Transverse colon (tissue), 4 donors: ENCODE data around the gene LRRTM2. TPM values are rescaled to one million over a fixed set of nuclear protein-coding genes. Genes with fewer than 3 reads are reported as not detected.
"Not testable (repeated sequence)": the region's sequence is repeated elsewhere in the genome, so short reads cannot be mapped to it uniquely, and the experiment has no call there.

Experiments
- DNase-seq: peaks from one replicate; pipeline ENCODE4 v3.0.0-alpha.2; 2019
- H3K27ac ChIP-seq, 4 donors: fragments of 200-600 bp; sonication (generic); 2 replicates each; pipeline ENCODE4 v1.5.1; 2016 to 2018; ENCODE audit warnings: inconsistent platforms in 4 of 4
- H3K27me3 ChIP-seq: fragments of 200-600 bp; sonication (generic); 2 replicates; pipeline ENCODE4 v1.5.1; 2017; ENCODE audit warnings: inconsistent platforms
- H3K36me3 ChIP-seq, 4 donors: fragments of 200-600 bp; sonication (generic); 2 replicates each; pipeline ENCODE4 v1.5.1; 2017 to 2019; ENCODE audit warnings: inconsistent platforms in 4 of 4
- H3K4me1 ChIP-seq, 4 donors: fragments of 200-600 bp; sonication (generic); 2 replicates each; pipeline ENCODE4 v1.5.1; 2017 to 2020; ENCODE audit warnings: inconsistent platforms in 4 of 4
- H3K4me3 ChIP-seq, 4 donors: fragments of 200-600 bp; sonication (generic); 1 replicate in 1 of 4; 2 replicates in 3 of 4; pipeline versions ENCODE4 v1.5.1 to v1.6.1; 2017 to 2019; ENCODE audit warnings: inconsistent platforms in 4 of 4
- H3K9me3 ChIP-seq, 2 donors: fragments of 200-600 bp; sonication (generic); 2 replicates each; pipeline ENCODE4 v1.5.1; 2017 to 2019; ENCODE audit warnings: inconsistent platforms in 2 of 2
- CTCF ChIP-seq, 5 experiments: fragments of 200-600 bp in 3 of 5; fragments of 450-650 bp in 2 of 5; sonication (generic) in 3 of 5; IDR thresholded peaks; 1 replicate in 2 of 5; 2 replicates in 3 of 5; pipeline ENCODE4 v1.5.1; 2016 to 2017; ENCODE audit warnings: antibody characterized with exemption in 5 of 5, inconsistent platforms in 3 of 5, mild to moderate bottlenecking in 2 of 5, moderate library complexity in 1 of 5
- EP300 ChIP-seq: sonication (generic); formaldehyde crosslinking; IDR thresholded peaks from one replicate; pipeline ENCODE4 v1.6.1; 2017; ENCODE audit warnings: antibody characterized with exemption, low read depth
- POLR2A ChIP-seq: fragments of 450-650 bp; IDR thresholded peaks from one replicate; pipeline ENCODE4 v1.6.1; 2016; ENCODE audit warnings: antibody characterized with exemption, mild to moderate bottlenecking, moderate library complexity
- POLR2AphosphoS5 ChIP-seq, 3 donors: sonication (generic); formaldehyde crosslinking; IDR thresholded peaks; one replicate each; pipeline ENCODE4 v1.6.1; 2016; ENCODE audit warnings: antibody characterized with exemption in 3 of 3
- WGBS, 2 donors: methylation state at CpG; one replicate each; pipeline ENCODE4 v1.1.5; 2018; ENCODE audit warnings: low coverage in 1 of 2; 5-methylcytosine and 5-hydroxymethylcytosine counted together
- in situ Hi-C, 4 donors: fragments of 200-750 bp; cut with MboI; loops; one replicate each; pipeline versions ENCODE4 v1.15.0 to v1.15.1; 2017; ENCODE audit warnings: low sequenced_read_pairs in 3 of 4, low pct_ligation_motif_present in 1 of 4, low pct_unique_long_range_greater_than_20kb in 1 of 4
- intact Hi-C: fragments of 100-400 bp; cut with DNase I; formaldehyde crosslinking; loops from one replicate; pipeline ENCODE4 v1.15.1; 2023; ENCODE audit warnings: low total_unique reads
- total RNA-seq, 4 donors: library from RNA; depleted of rRNA; stranded (reverse); fragments of >200 nt; gene quantifications; one replicate each; pipeline ENCODE4 v1.1.0, GENCODE V29; 2016

Gene LRRTM2
- total RNA-seq, 4 donors from 2014 or later = 0.32 to 1.5 (median 1.1) TPM; not detected in 1

- DNase-seq = no peak
- H3K4me3 ChIP-seq = no peak overlapping the region
- H3K4me1 ChIP-seq = peaks cover 4 to 22% (median 13%) of the 10 kb centered on the region in 4 donors
- TF ChIP-seq CTCF (IDR thresholded peaks at IDR 0.05) = no peak
- TF ChIP-seq POLR2AphosphoS5 (IDR thresholded peaks at IDR 0.05) = no peak
- TF ChIP-seq POLR2A = no peak
- no peak for TF ChIP-seq EP300
- intact Hi-C loops = no loop called here
- H3K36me3 ChIP-seq = no peaks in the 10 kb centered on the region
- in situ Hi-C loops = no loop called here
- H3K27me3 ChIP-seq = no peaks in the 10 kb centered on the region
- WGBS, 2 donors = 83% methylated on average over 3 of the region's 3 CpGs
- no peak overlapping the region for H3K27ac ChIP-seq
- no peaks in the 10 kb centered on the region for H3K9me3 ChIP-seq
Measured at GRCh38 chr5:138840103-138840502, 35.0 kb downstream of the LRRTM2 start.

GRCh38 chr5:138837160-138837559 is 38.0 kb downstream of the LRRTM2 start:
- Histone ChIP-seq H3K27me3 (no peaks in the 10 kb centered on the region), H3K27ac (no peak overlapping the region), H3K9me3 (no peaks in the 10 kb centered on the region), H3K4me1 (no peaks in the 10 kb centered on the region), H3K4me3 (no peak overlapping the region), H3K36me3 (no peaks in the 10 kb centered on the region)
- 92 to 97% methylated on average over 3 to 4 of the region's 4 CpGs for WGBS, 2 donors
- no peak for TF ChIP-seq POLR2A
- no peak for TF ChIP-seq CTCF (IDR thresholded peaks at IDR 0.05)
- TF ChIP-seq EP300 = no peak
- TF ChIP-seq POLR2AphosphoS5 (IDR thresholded peaks at IDR 0.05) = no peak
- DNase-seq = no peak
- intact Hi-C loops (no loop called here), in situ Hi-C loops (no loop called here)

GRCh38 chr5:138834853-138835252 is 40.3 kb downstream of the LRRTM2 start:
- H3K9me3 ChIP-seq, H3K36me3 ChIP-seq, in situ Hi-C loops, intact Hi-C loops, H3K27me3 ChIP-seq, H3K27ac ChIP-seq, H3K4me3 ChIP-seq, DNase-seq: not testable (repeated sequence)
- H3K4me1 ChIP-seq = peaks cover 0 to 10% (median 2%) of the 10 kb centered on the region in 4 donors
- WGBS, 2 donors = 94 to 98% methylated on average over 6 of the region's 6 CpGs

GRCh38 chr5:138833726-138834480 is 41.2 kb downstream of the LRRTM2 start:
- no peak overlapping the region for H3K27ac ChIP-seq
- H3K4me3 ChIP-seq = no peak overlapping the region
- H3K9me3 ChIP-seq = no peaks in the 10 kb centered on the region
- 50 to 56% methylated on average over 3 of the region's 3 CpGs for WGBS, 2 donors
- intact Hi-C loops (no loop called here), in situ Hi-C loops (no loop called here)
- no peak for DNase-seq
- no peaks in the 10 kb centered on the region for H3K27me3 ChIP-seq
- no peak for TF ChIP-seq POLR2A
- TF ChIP-seq CTCF (IDR thresholded peaks at IDR 0.05) = no peak
- TF ChIP-seq POLR2AphosphoS5 (IDR thresholded peaks at IDR 0.05) = no peak
- no peak for TF ChIP-seq EP300
- peaks cover 0 to 10% (median 2%) of the 10 kb centered on the region in 4 donors for H3K4me1 ChIP-seq
- H3K36me3 ChIP-seq = peaks cover 0 to 4% (median under 1%) of the 10 kb centered on the region in 4 donors

GRCh38 chr5:138833080-138833479 is 42.1 kb downstream of the LRRTM2 start:
- H3K9me3 ChIP-seq = no peaks in the 10 kb centered on the region
- H3K4me3 ChIP-seq = no peak overlapping the region
- no peaks in the 10 kb centered on the region for H3K27me3 ChIP-seq
- H3K36me3 ChIP-seq = peaks cover 0 to 5% (median 2%) of the 10 kb centered on the region in 4 donors
- no peak for DNase-seq
- no peak for TF ChIP-seq EP300
- TF ChIP-seq POLR2A = no peak
- no peak for TF ChIP-seq CTCF (IDR thresholded peaks at IDR 0.05)
- no peak for TF ChIP-seq POLR2AphosphoS5 (IDR thresholded peaks at IDR 0.05)
- WGBS, 2 donors = 91% methylated on average over 2 of the region's 2 CpGs; no CpG with 5 or more reads in 1 of the 2 donors
- H3K27ac ChIP-seq = no peak overlapping the region
- peaks cover 0 to 10% (median 2%) of the 10 kb centered on the region in 4 donors for H3K4me1 ChIP-seq
- in situ Hi-C loops = no loop called here
- intact Hi-C loops = no loop called here
